HCT116 (cell line): ENCODE results near the gene GPR139.

Experiments used
- CTCF ChIP-seq, 3 experiments: fragments of 200-600 bp in 1 of 3; sonication (generic) in 1 of 3; IDR thresholded peaks in 2 of 3; conservative IDR thresholded peaks in 1 of 3; 2 replicates each; pipeline ENCODE4 v1.5.1; 2012 to 2017; ENCODE audit warnings: low read depth in 2 of 3, low read length in 2 of 3, antibody characterized with exemption in 1 of 3, borderline replicate concordance in 1 of 3, control low read depth in 1 of 3, mild to moderate bottlenecking in 1 of 3, mixed read lengths in 1 of 3, mixed run types in 1 of 3, moderate library complexity in 1 of 3; ENCODE audit not compliant: insufficient read depth in 1 of 3
- EZH2 ChIP-seq: fragments of 200-600 bp; sonication (generic); IDR thresholded peaks from 2 replicates; pipeline ENCODE4 v1.6.1; 2017; ENCODE audit warnings: antibody characterized with exemption, mixed run types
- EZH2phosphoT487 ChIP-seq: fragments of 200-600 bp; IDR thresholded peaks from 2 replicates; pipeline ENCODE4 v1.6.1; 2018; ENCODE audit warnings: antibody characterized with exemption, borderline replicate concordance
- FOSL1 ChIP-seq: IDR thresholded peaks from 2 replicates; pipeline ENCODE4 v1.6.1; 2012; ENCODE audit warnings: low read depth
- POLR2A ChIP-seq: IDR thresholded peaks from 2 replicates; pipeline ENCODE4 v1.7.0; 2011; ENCODE audit warnings: borderline replicate concordance; ENCODE audit not compliant: insufficient read depth, insufficient read length; ENCODE audit errors: extremely low read depth
- REST ChIP-seq: IDR thresholded peaks from 2 replicates; pipeline ENCODE4 v1.6.1; 2012; ENCODE audit warnings: low read depth
- YY1 ChIP-seq: IDR thresholded peaks from 2 replicates; pipeline ENCODE4 v1.6.1; 2011; ENCODE audit warnings: low read length, low read depth, moderate library complexity, mild to moderate bottlenecking; ENCODE audit not compliant: insufficient replicate concordance; ENCODE audit errors: extremely low read depth

- TF ChIP-seq CTCF (IDR thresholded peaks at IDR 0.05 in 2 of 3, conservative IDR thresholded peaks at IDR 0.05 in 1 of 3; ENCODE audit: borderline replicate concordance in 1 of 3, insufficient read depth in 1 of 3, low read depth in 2 of 3, low read length in 2 of 3) (no peak), POLR2A (no peak), EZH2phosphoT487 (no peak), EZH2 (no peak), YY1 (no peak), FOSL1 (no peak), REST (no peak)
Observed at GRCh38 chr16:20040011-20040410, 33.7 kb downstream of the GPR139 start.
